ENCODE results near the gene DIP2A.

Gene DIP2A

GRCh38 chr21:46554431-46555224 lies 95.9 kb downstream of the DIP2A start:
- H3K9me3 ChIP-seq (ENCODE audit: insufficient read depth, low read depth, low read length): no peaks in the 10 kb centered on the region
- no peak overlapping the region for H3K4me3 ChIP-seq (ENCODE audit: low read length)

DNA sequence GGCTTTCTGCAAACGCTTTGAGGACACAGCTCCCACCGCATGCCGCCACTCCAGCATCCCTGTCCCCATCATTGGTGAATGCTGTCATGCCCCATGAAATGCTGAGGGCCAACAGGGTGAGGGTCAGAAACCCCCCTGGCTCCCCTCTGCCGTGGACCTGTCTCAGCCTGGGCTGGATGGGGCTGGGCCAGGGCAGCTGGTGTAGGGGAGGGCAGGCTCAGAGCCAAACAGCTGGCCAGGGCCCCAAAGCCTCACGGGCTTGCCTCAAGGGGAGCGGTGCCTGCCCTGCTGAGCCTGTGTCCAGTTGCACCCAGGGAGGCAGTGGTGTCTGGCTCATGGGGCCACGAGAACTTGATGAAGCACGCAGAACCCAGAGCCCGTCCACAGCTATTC lies 96.5 kb downstream of the DIP2A start:
- Histone ChIP-seq H3K27ac (ENCODE audit: low read length) (no peak overlapping the region), H3K27me3 (ENCODE audit: insufficient read depth, low read length) (no peaks in the 10 kb centered on the region), H3K36me3 (ENCODE audit: insufficient read depth, low read depth, low read length) (peaks cover 75% of the 10 kb centered on the region), H3K4me3 (ENCODE audit: low read length) (no peak overlapping the region), H3K9ac (ENCODE audit: low read depth, low read length) (no peak overlapping the region), H3K9me3 (ENCODE audit: insufficient read depth, low read depth, low read length) (no peaks in the 10 kb centered on the region), H3K4me1 (ENCODE audit: insufficient read depth, low read length) (no peaks in the 10 kb centered on the region)

More at GRCh38 chr21:46554431-46555224, 95.9 kb downstream of the DIP2A start:
- H3K27me3 ChIP-seq (ENCODE audit: insufficient read depth, low read length): no peaks in the 10 kb centered on the region
- H3K9ac ChIP-seq (ENCODE audit: low read depth, low read length): no peak overlapping the region
- H3K27ac ChIP-seq (ENCODE audit: low read length): no peak overlapping the region
- H3K36me3 ChIP-seq (ENCODE audit: insufficient read depth, low read depth, low read length): peaks cover 75% of the 10 kb centered on the region
- H3K4me1 ChIP-seq (ENCODE audit: insufficient read depth, low read length): no peaks in the 10 kb centered on the region

DNA sequence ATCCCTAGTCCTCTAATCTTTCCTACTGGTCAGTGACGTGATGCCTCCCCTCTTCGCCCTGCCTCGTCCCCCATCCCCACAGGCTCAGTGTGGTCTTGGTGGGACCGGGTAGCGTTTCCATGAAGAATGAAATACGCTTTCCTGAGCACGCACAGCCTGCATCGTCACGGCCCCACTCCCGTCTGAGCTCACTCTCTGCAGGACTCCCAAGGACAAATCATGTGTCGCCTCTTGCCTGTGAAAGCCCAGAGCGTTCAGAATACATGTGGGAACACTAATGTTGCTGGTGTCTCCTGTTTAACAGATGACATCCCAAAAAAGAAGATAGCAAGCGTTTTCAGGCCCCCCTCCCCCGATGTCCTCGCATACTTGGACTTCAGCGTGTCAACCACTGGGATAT lies 97.0 kb downstream of the DIP2A start:
- Histone ChIP-seq H3K4me3 (ENCODE audit: low read length) (no peak overlapping the region), H3K9ac (ENCODE audit: low read depth, low read length) (no peak overlapping the region), H3K9me3 (ENCODE audit: insufficient read depth, low read depth, low read length) (no peaks in the 10 kb centered on the region), H3K4me1 (ENCODE audit: insufficient read depth, low read length) (no peaks in the 10 kb centered on the region), H3K36me3 (ENCODE audit: insufficient read depth, low read depth, low read length) (peaks cover 74% of the 10 kb centered on the region), H3K27ac (ENCODE audit: low read length) (no peak overlapping the region), H3K27me3 (ENCODE audit: insufficient read depth, low read length) (no peaks in the 10 kb centered on the region)

- H3K4me3 ChIP-seq (ENCODE audit: low read length): no peak overlapping the region
- no peaks in the 10 kb centered on the region for H3K27me3 ChIP-seq (ENCODE audit: insufficient read depth, low read length)
- no peak overlapping the region for H3K27ac ChIP-seq (ENCODE audit: low read length)
- H3K9ac ChIP-seq (ENCODE audit: low read depth, low read length): no peak overlapping the region; the same call in 1 of the 2 replicates
- peaks cover 73% of the 10 kb centered on the region for H3K36me3 ChIP-seq (ENCODE audit: insufficient read depth, low read depth, low read length)
- no peaks in the 10 kb centered on the region for H3K9me3 ChIP-seq (ENCODE audit: insufficient read depth, low read depth, low read length)
- no peaks in the 10 kb centered on the region for H3K4me1 ChIP-seq (ENCODE audit: insufficient read depth, low read length)
Measured at GRCh38 chr21:46556802-46557201, 98.1 kb downstream of the DIP2A start.

GRCh38 chr21:46557469-46557868 lies 98.8 kb downstream of the DIP2A start:
- H3K4me1 ChIP-seq (ENCODE audit: insufficient read depth, low read length): no peaks in the 10 kb centered on the region
- H3K9ac ChIP-seq (ENCODE audit: low read depth, low read length): no peak overlapping the region
- H3K4me3 ChIP-seq (ENCODE audit: low read length): no peak overlapping the region
- no peaks in the 10 kb centered on the region for H3K27me3 ChIP-seq (ENCODE audit: insufficient read depth, low read length)
- H3K36me3 ChIP-seq (ENCODE audit: insufficient read depth, low read depth, low read length): peaks cover 73% of the 10 kb centered on the region
- no peaks in the 10 kb centered on the region for H3K9me3 ChIP-seq (ENCODE audit: insufficient read depth, low read depth, low read length)
- H3K27ac ChIP-seq (ENCODE audit: low read length): no peak overlapping the region

DNA sequence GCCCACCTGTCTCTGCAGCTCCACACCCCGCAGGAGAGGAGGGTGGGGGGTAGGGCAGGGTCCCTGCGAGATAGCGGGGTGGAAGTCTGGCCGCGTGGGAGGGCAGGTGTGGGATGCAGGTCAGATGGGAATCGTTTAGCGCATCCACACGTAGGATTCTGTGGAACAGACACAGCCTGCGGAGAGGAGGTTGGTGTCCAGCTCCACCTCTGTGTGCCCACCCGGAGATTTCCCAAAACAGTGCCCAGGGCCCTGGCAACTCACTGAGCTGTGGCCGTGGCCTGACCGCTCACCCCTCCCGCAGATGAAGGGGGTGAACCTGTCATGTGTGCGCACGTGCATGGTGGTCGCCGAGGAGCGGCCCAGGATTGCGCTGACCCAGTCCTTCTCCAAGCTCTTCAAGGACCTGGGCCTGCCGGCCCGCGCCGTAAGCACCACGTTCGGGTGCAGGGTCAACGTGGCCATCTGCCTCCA lies 99.3 kb downstream of the DIP2A start:
- H3K4me1 ChIP-seq (ENCODE audit: insufficient read depth, low read length): no peaks in the 10 kb centered on the region
- no peak overlapping the region for H3K4me3 ChIP-seq (ENCODE audit: low read length)
- no peaks in the 10 kb centered on the region for H3K9me3 ChIP-seq (ENCODE audit: insufficient read depth, low read depth, low read length)
- H3K27me3 ChIP-seq (ENCODE audit: insufficient read depth, low read length): no peaks in the 10 kb centered on the region
- no peak overlapping the region for H3K27ac ChIP-seq (ENCODE audit: low read length)
- H3K36me3 ChIP-seq (ENCODE audit: insufficient read depth, low read depth, low read length): peaks cover 76% of the 10 kb centered on the region
- H3K9ac ChIP-seq (ENCODE audit: low read depth, low read length): no peak overlapping the region

DNA sequence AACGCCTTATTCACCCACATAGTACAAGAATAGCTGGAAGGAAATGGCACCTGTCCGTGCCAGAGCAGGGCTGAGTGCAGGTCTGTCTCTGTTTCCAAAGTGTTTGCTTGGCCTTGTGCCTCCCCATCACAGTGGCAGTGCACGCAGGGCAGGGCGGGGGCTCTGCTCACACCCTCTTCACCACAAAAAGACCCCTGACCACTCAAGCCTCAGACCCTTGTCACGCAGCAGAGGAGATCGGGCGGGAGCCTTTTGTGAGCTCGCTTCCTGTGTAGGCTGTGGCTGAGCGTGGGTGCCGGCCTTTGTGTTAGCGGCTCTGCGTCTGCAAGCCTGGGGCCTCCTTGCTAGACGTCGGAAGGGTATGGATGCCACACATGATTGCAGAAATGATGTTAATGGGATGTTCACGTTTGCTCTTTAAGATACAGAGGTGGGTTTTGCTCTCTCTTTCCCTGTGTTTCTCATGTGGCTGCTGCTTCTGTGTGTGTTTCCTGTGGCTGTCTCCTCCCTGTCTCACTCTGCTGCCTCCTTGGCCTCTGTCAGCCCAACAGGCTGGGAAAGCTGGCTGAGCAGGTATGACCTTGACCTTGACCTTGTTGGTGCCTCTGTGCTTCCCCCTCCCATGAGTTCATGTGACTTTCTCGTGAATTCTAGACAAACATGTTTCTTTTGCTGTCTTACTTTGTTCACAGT lies 100.7 kb downstream of the DIP2A start:
- Histone ChIP-seq H3K4me1 (ENCODE audit: insufficient read depth, low read length) (no peaks in the 10 kb centered on the region), H3K9ac (ENCODE audit: low read depth, low read length) (no peak overlapping the region), H3K9me3 (ENCODE audit: insufficient read depth, low read depth, low read length) (no peaks in the 10 kb centered on the region), H3K27ac (ENCODE audit: low read length) (no peak overlapping the region), H3K27me3 (ENCODE audit: insufficient read depth, low read length) (no peaks in the 10 kb centered on the region), H3K36me3 (ENCODE audit: insufficient read depth, low read depth, low read length) (peaks cover 77% of the 10 kb centered on the region), H3K4me3 (ENCODE audit: low read length) (no peak overlapping the region)

GRCh38 chr21:46560568-46561444 lies 102.1 kb downstream of the DIP2A start:
- H3K27ac ChIP-seq (ENCODE audit: low read length): no peak overlapping the region
- no peak overlapping the region for H3K9ac ChIP-seq (ENCODE audit: low read depth, low read length)
- peaks cover 69% of the 10 kb centered on the region for H3K36me3 ChIP-seq (ENCODE audit: insufficient read depth, low read depth, low read length)
- H3K4me1 ChIP-seq (ENCODE audit: insufficient read depth, low read length): no peaks in the 10 kb centered on the region
- no peaks in the 10 kb centered on the region for H3K27me3 ChIP-seq (ENCODE audit: insufficient read depth, low read length)
- H3K9me3 ChIP-seq (ENCODE audit: insufficient read depth, low read depth, low read length): no peaks in the 10 kb centered on the region
- no peak overlapping the region for H3K4me3 ChIP-seq (ENCODE audit: low read length)

GRCh38 chr21:46561445-46562090 lies 102.9 kb downstream of the DIP2A start:
- no peak overlapping the region for H3K9ac ChIP-seq (ENCODE audit: low read depth, low read length)
- H3K27me3 ChIP-seq (ENCODE audit: insufficient read depth, low read length): no peaks in the 10 kb centered on the region

GRCh38 chr21:46562472-46562871 lies 103.8 kb downstream of the DIP2A start:
- Histone ChIP-seq H3K36me3 (ENCODE audit: insufficient read depth, low read depth, low read length) (peaks cover 72% of the 10 kb centered on the region), H3K9ac (ENCODE audit: low read depth, low read length) (no peak overlapping the region), H3K27ac (ENCODE audit: low read length) (no peak overlapping the region), H3K9me3 (ENCODE audit: insufficient read depth, low read depth, low read length) (no peaks in the 10 kb centered on the region), H3K27me3 (ENCODE audit: insufficient read depth, low read length) (no peaks in the 10 kb centered on the region), H3K4me3 (ENCODE audit: low read length) (no peak overlapping the region), H3K4me1 (ENCODE audit: insufficient read depth, low read length) (no peaks in the 10 kb centered on the region)

More at GRCh38 chr21:46561445-46562090, 102.9 kb downstream of the DIP2A start:
- no peak overlapping the region for H3K4me3 ChIP-seq (ENCODE audit: low read length)
- peaks cover 71% of the 10 kb centered on the region for H3K36me3 ChIP-seq (ENCODE audit: insufficient read depth, low read depth, low read length)
- H3K4me1 ChIP-seq (ENCODE audit: insufficient read depth, low read length): no peaks in the 10 kb centered on the region
- H3K27ac ChIP-seq (ENCODE audit: low read length): no peak overlapping the region
- H3K9me3 ChIP-seq (ENCODE audit: insufficient read depth, low read depth, low read length): no peaks in the 10 kb centered on the region

- H3K27ac ChIP-seq (ENCODE audit: low read length): no peak overlapping the region
- no peaks in the 10 kb centered on the region for H3K27me3 ChIP-seq (ENCODE audit: insufficient read depth, low read length)
- no peak overlapping the region for H3K4me3 ChIP-seq (ENCODE audit: low read length)
- peaks cover 73% of the 10 kb centered on the region for H3K36me3 ChIP-seq (ENCODE audit: insufficient read depth, low read depth, low read length)
- H3K9me3 ChIP-seq (ENCODE audit: insufficient read depth, low read depth, low read length): no peaks in the 10 kb centered on the region
- no peak overlapping the region for H3K9ac ChIP-seq (ENCODE audit: low read depth, low read length)
- H3K4me1 ChIP-seq (ENCODE audit: insufficient read depth, low read length): no peaks in the 10 kb centered on the region
Measured at GRCh38 chr21:46562964-46563607, 104.4 kb downstream of the DIP2A start.

Measured in iPS-20b (cell line).